Airway epithelial cell (primary cell): ENCODE data around the gene SLFN5. TPM values are rescaled to one million over a fixed set of nuclear protein-coding genes. Genes with fewer than 3 reads are reported as not detected.

Experiments
- total RNA-seq: library from RNA; depleted of rRNA; stranded (reverse); fragments of >200 nt; gene quantifications from 2 replicates; pipeline ENCODE4 v1.2.3, GENCODE V29; 2015

SLFN5 gene
- total RNA-seq: 18.0 and 18.5 TPM in 2 replicates

DNA sequence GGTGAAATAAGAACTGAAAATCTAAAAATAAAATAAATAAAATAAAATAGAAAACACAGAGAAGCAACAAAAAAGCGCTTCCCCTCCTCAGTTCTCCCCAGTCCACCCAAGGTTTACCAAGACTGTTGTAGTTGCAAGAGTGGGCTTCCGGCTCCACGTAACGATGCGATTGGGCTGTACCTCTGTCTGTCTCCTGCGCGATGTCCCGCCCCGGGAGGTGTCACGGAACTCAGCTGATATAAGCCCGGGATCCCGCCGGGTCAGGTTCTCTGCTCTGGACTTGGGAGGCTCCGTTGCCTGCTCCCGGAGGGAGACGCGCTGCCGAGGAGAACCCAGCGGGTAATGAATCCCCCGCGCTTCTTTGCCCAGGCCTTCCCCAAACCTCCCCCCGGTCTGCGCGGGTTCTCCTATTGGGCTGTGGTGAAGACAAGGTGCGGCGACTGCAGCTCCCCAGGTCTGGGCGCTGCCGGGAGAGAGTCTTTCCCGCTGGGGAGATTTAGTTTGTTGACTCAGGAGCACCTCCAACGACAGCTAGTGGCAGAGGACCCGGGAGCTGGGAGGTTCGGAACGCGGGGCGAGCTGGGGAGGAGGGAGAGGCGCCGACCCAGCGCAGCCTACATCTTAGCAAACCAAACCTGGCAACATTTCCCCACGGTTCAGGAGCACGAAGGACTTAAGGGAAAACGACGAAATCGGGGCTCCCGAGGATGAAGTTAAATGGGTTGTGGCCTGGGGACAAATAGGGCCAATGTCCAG is at the start of gene SLFN5:
Gene SLFN5 (plus strand): TSS at position 268 of the 756 bp plus-strand sequence. CDS start 15,619 bp downstream, outside the sequence.

GRCh38 chr17:35194001-35194400 is 48.9 kb upstream of the SLFN5 start, which contains the start of gene SLC35G3:
SLC35G3 (minus strand) TSS chr17:35194393; CDS start chr17:35194307, 86 bp downstream.

Other genes starting within 250 kb of the SLFN5 start
- gene RFFL, start 179.4 kb upstream of the SLFN5 start, total RNA-seq: 18.5 and 36.1 TPM in 2 replicates
- gene RAD51D, start 123.2 kb upstream of the SLFN5 start, total RNA-seq: 4.3 and 7.3 TPM in 2 replicates
- gene FNDC8, start 121.5 kb upstream of the SLFN5 start, total RNA-seq: not detected in 2 replicates
- gene NLE1, start 100.8 kb upstream of the SLFN5 start, total RNA-seq: 25.1 and 27.5 TPM in 2 replicates
- not detected in 2 replicates for gene UNC45B, start 95.3 kb upstream of the SLFN5 start, total RNA-seq
- gene SLC35G3, start 48.7 kb upstream of the SLFN5 start, total RNA-seq: not detected in 2 replicates
- gene SLFN11, start 130.5 kb downstream of the SLFN5 start, total RNA-seq: 3.6 and 8.8 TPM in 2 replicates
- 6.2 and 7.0 TPM in 2 replicates for gene SLFN12, start 189.4 kb downstream of the SLFN5 start, total RNA-seq
- gene SLFN13, start 205.7 kb downstream of the SLFN5 start, total RNA-seq: 4.1 and 4.5 TPM in 2 replicates